ENCODE measurements around the gene STK11. TPM values are rescaled to one million over a fixed set of nuclear protein-coding genes. Genes with fewer than 3 reads are reported as not detected.
A peak's percentile ranks its signal among the peaks of the same experiment; 100 is the strongest.

Gene STK11
- total RNA-seq, 1 experiment from 2014 or later = 56.7 TPM

DNA sequence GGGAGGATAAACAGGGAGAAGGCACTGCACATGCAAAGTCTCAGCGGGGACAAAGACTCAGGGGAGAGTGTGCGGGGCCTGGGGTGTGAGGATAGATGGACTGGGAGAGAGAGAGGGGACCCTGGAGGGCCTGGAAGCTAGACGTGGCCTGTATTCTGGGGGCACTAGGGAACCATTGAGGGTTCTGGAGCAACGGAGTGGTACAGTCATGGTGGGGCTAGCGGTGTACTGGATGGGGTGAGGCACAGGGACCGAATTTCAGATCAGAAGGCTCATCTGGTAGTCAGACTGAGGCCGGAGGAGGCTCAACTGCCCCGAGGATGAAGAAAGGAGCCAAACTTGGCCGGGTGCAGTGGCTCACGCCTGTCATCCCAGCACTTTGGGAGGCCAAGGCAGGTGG, 23.5 kb upstream of the STK11 start:
- no TSS peak for BruUV-seq (replicated peaks)
- intact Hi-C loops (cut with micrococcal nuclease; ENCODE audit: unreplicated experiment) = no loop called here
- H3K27me3 ChIP-seq (replicated peaks; ENCODE audit: control insufficient read depth, insufficient read depth, low read length) = no peaks in the 10 kb centered on the region
- no peaks in the 10 kb centered on the region for H3K9me3 ChIP-seq
- Mint-ChIP-seq H3K27me3 (ENCODE audit: insufficient read depth, unreplicated experiment) (no peaks in the 10 kb centered on the region), H3K27ac (ENCODE audit: unreplicated experiment) (peak overlapping the region; percentile 98), H3K4me3 (ENCODE audit: unreplicated experiment) (peak overlapping the region; percentile 20), H3K4me1 (ENCODE audit: low read depth, unreplicated experiment) (peaks cover 19% of the 10 kb centered on the region), H3K9me3 (ENCODE audit: unreplicated experiment) (no peaks in the 10 kb centered on the region), H3K36me3 (ENCODE audit: insufficient read depth, unreplicated experiment) (peaks cover 15% of the 10 kb centered on the region)
- H3K4me1 ChIP-seq = peaks cover 44% of the 10 kb centered on the region
- ChIA-PET POLR2A (interaction anchor here (0.5 kb wide), 1 partner anchor 56 kb away, joined by 5 read pairs; no protein-coding TSS in a partner anchor), CTCF (interaction anchor here (0.9 kb wide), 1 partner anchor 78 kb away, joined by 3 read pairs; the partner anchor contains the start of gene GPX4)
- no peak for DNase-seq
- H3K36me3 ChIP-seq (ENCODE audit: control insufficient read depth, insufficient read depth, low read length) = no peaks in the 10 kb centered on the region
- no peak overlapping the region for H3K4me3 ChIP-seq (ENCODE audit: low read depth, low read length)
- no peak for TF ChIP-seq CTCF (IDR thresholded peaks at IDR 0.05; ENCODE audit: insufficient read depth in 1 of 2, low read depth in 1 of 2, low read length in 1 of 2, severe bottlenecking in 1 of 2, unreplicated experiment in 1 of 2)

DNA sequence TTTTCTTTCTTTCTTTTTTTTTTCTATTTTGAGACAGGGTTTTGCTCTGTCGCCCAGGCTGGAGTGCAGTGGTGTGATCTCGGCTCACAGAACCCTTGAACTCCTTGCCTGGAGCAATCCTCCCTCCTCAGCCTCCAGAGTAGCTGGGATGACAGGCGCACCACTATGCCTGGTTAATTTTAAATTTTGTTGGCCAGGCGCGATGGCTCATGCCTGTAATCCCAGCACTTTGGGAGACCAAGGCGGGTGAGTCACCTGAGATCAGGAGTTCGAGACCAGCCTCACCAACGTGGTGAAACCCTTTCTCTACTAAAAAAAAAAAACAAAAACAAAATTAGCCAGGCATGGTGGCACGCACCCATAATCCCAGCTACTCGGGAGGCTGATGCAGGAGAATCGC, 22.9 kb upstream of the STK11 start:
- Histone ChIP-seq H3K4me1 (peaks cover 44% of the 10 kb centered on the region), H3K4me3 (ENCODE audit: low read depth, low read length) (no peak overlapping the region), H3K27me3 (replicated peaks; ENCODE audit: control insufficient read depth, insufficient read depth, low read length) (no peaks in the 10 kb centered on the region), H3K9me3 (no peaks in the 10 kb centered on the region), H3K36me3 (ENCODE audit: control insufficient read depth, insufficient read depth, low read length) (no peaks in the 10 kb centered on the region)
- Mint-ChIP-seq H3K27me3 (ENCODE audit: insufficient read depth, unreplicated experiment) (no peaks in the 10 kb centered on the region), H3K4me1 (ENCODE audit: low read depth, unreplicated experiment) (peaks cover 19% of the 10 kb centered on the region), H3K27ac (ENCODE audit: unreplicated experiment) (peak overlapping the region; percentile 71), H3K9me3 (ENCODE audit: unreplicated experiment) (no peaks in the 10 kb centered on the region), H3K36me3 (ENCODE audit: insufficient read depth, unreplicated experiment) (peaks cover 15% of the 10 kb centered on the region), H3K4me3 (ENCODE audit: unreplicated experiment) (no peak overlapping the region)
- no peak for DNase-seq
- intact Hi-C loops (cut with micrococcal nuclease; ENCODE audit: unreplicated experiment) = no loop called here
- BruUV-seq (replicated peaks) = no TSS peak
- ChIA-PET CTCF (no interaction called here), POLR2A (no interaction called here)
- TF ChIP-seq CTCF (IDR thresholded peaks at IDR 0.05; ENCODE audit: insufficient read depth in 1 of 2, low read depth in 1 of 2, low read length in 1 of 2, severe bottlenecking in 1 of 2, unreplicated experiment in 1 of 2) = no peak

DNA sequence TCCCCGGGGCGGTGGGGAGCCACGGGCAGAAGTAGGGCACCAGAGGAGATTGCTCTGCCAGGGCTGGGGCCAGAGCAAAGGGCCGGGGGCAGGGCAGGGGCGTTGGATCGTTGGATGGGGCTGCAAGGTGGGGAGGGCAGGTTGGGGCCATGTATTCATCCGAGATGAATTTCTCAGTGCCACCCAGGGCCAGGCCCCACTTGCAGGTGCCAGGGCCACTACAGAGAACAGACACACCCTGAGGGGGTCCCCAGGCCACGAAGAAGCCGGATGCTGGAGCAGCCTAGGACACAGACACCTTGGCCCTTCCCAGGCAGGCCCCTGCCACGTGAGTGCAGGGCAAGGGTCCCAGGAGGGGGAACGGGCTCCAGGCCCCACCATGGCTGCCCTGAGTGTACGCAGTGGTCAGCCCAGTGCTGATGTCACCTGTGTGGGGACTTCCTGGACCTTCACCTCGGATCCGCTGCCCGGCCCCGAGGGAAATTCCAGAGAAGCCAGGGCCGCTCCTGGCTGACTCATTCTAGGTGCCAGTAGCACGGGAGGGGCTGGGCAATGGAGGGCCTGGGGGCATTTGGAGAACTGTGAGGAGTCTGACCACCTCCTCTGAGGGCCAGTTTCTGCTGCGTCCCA, 21.9 kb upstream of the STK11 start:
- ChIA-PET CTCF (no interaction called here), POLR2A (interaction anchor here (0.5 kb wide), 1 partner anchor 86 kb away, joined by 4 read pairs; no protein-coding TSS in a partner anchor)
- H3K27me3 ChIP-seq (replicated peaks; ENCODE audit: control insufficient read depth, insufficient read depth, low read length) = no peaks in the 10 kb centered on the region
- intact Hi-C loops (cut with micrococcal nuclease; ENCODE audit: unreplicated experiment) = no loop called here
- Mint-ChIP-seq H3K27ac (ENCODE audit: unreplicated experiment) (peak overlapping the region; percentile 71), H3K27me3 (ENCODE audit: insufficient read depth, unreplicated experiment) (no peaks in the 10 kb centered on the region), H3K4me1 (ENCODE audit: low read depth, unreplicated experiment) (peaks cover 19% of the 10 kb centered on the region), H3K36me3 (ENCODE audit: insufficient read depth, unreplicated experiment) (peaks cover 15% of the 10 kb centered on the region), H3K4me3 (ENCODE audit: unreplicated experiment) (no peak overlapping the region), H3K9me3 (ENCODE audit: unreplicated experiment) (no peaks in the 10 kb centered on the region)
- no peaks in the 10 kb centered on the region for H3K36me3 ChIP-seq (ENCODE audit: control insufficient read depth, insufficient read depth, low read length)
- peak; percentile 87 to 93 for DNase-seq
- BruUV-seq (replicated peaks) = no TSS peak
- no peak overlapping the region for H3K4me3 ChIP-seq (ENCODE audit: low read depth, low read length)
- TF ChIP-seq CTCF (IDR thresholded peaks at IDR 0.05; ENCODE audit: insufficient read depth in 1 of 2, low read depth in 1 of 2, low read length in 1 of 2, severe bottlenecking in 1 of 2, unreplicated experiment in 1 of 2) = no peak
- H3K4me1 ChIP-seq = peaks cover 44% of the 10 kb centered on the region
- H3K9me3 ChIP-seq = no peaks in the 10 kb centered on the region
